ENCODE data around the gene ZNF609. TPM values are rescaled to one million over a fixed set of nuclear protein-coding genes. Genes with fewer than 3 reads are reported as not detected.

ZNF609 gene
- total RNA-seq, 1 experiment from 2014 or later, result 31.0 TPM

- H3K79me2 ChIP-seq (ENCODE audit: insufficient read depth, low read length), result peaks cover 59% of the 10 kb centered on the region
These were observed 106.5 kb downstream of the ZNF609 start for GRCh38 chr15:64566629-64567427.

DNA sequence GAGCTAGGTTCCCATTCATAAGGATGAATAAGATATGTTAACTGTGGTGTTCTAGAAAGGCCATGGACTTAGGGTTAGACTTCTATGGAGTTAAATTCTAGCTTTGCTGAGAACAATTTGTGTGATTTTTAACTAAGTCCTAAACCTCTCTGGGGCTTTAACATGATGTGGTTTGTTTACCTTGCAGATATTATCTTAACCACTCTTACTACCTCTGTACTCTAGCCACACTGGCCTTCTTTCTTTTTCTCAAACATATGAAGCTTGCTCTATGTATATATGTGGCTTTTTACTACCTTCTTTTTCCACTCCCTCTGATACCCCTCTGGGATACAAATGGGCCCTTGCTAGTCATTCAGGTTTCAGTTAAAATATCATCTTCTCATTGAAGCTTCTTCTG, 108.4 kb downstream of the ZNF609 start:
- Histone ChIP-seq H4K20me1 (ENCODE audit: insufficient read depth) (no peaks in the 10 kb centered on the region; the same call in 1 of the 2 replicates), H3K27me3 (ENCODE audit: insufficient read depth, low read length) (no peaks in the 10 kb centered on the region), H3K4me3 (replicated peaks in 1 of 2; ENCODE audit: low read depth in 1 of 2, low read length in 2 of 2) (no peak overlapping the region), H3K9me3 (ENCODE audit: control insufficient read depth in 1 of 2, insufficient read depth in 1 of 2, low read depth in 1 of 2, low read length in 2 of 2) (no peaks in the 10 kb centered on the region), H3K27ac (ENCODE audit: low read depth, low read length) (no peak overlapping the region), H3K79me2 (ENCODE audit: insufficient read depth, low read length) (peaks cover 61% of the 10 kb centered on the region), H3K9me2 (ENCODE audit: insufficient read depth) (no peaks in the 10 kb centered on the region), H3K36me3 (ENCODE audit: control insufficient read depth in 1 of 2, insufficient read depth in 2 of 2, low read length in 2 of 2) (no peaks in the 10 kb centered on the region), H3K4me1 (ENCODE audit: control insufficient read depth in 1 of 2, insufficient read depth in 2 of 2, low read length in 2 of 2) (peaks cover 14 to 15% of the 10 kb centered on the region in 2 experiments), H3K9ac (ENCODE audit: low read length) (no peak overlapping the region), H3K4me2 (ENCODE audit: low read length) (no peak overlapping the region), H2AFZ (ENCODE audit: low read depth, low read length, poor library complexity, severe bottlenecking) (no peak overlapping the region)
- ATAC-seq (no peak), DNase-seq (ENCODE audit: low read depth, low spot score) (no peak)
- CTCF ChIA-PET, result no interaction called here
- TF ChIP-seq CBX3 (IDR thresholded peaks at IDR 0.05; ENCODE audit: low read depth), result no peak
- no peak for TF ChIP-seq POLR2AphosphoS5 (IDR thresholded peaks at IDR 0.05; ENCODE audit: low read depth, low read length)
- BruUV-seq (replicated peaks), result no TSS peak
- POLR2A ChIA-PET, result no interaction called here
- intact Hi-C loops (cut with micrococcal nuclease), result no loop called here
- RAD21 ChIA-PET (ENCODE audit: low non-redundant PET in 1 of 2, low total read pairs in 2 of 2, uncharacterized antibody in 2 of 2, unreplicated experiment in 2 of 2), result no interaction called here

More at GRCh38 chr15:64566629-64567427, 106.5 kb downstream of the ZNF609 start:
- Histone ChIP-seq H3K9me3 (ENCODE audit: control insufficient read depth in 1 of 2, insufficient read depth in 1 of 2, low read depth in 1 of 2, low read length in 2 of 2) (no peaks in the 10 kb centered on the region), H4K20me1 (ENCODE audit: insufficient read depth) (peaks cover 6% of the 10 kb centered on the region; the same call in 1 of the 2 replicates), H3K9me2 (ENCODE audit: insufficient read depth) (no peaks in the 10 kb centered on the region), H3K4me2 (ENCODE audit: low read length) (peak overlapping the region; percentile 13), H3K36me3 (ENCODE audit: control insufficient read depth in 1 of 2, insufficient read depth in 2 of 2, low read length in 2 of 2) (no peaks in the 10 kb centered on the region), H3K27ac (ENCODE audit: low read depth, low read length) (no peak overlapping the region), H3K9ac (ENCODE audit: low read length) (no peak overlapping the region), H3K4me3 (replicated peaks in 1 of 2; ENCODE audit: low read depth in 1 of 2, low read length in 2 of 2) (no peak overlapping the region), H3K4me1 (ENCODE audit: control insufficient read depth in 1 of 2, insufficient read depth in 2 of 2, low read length in 2 of 2) (peaks cover 14% of the 10 kb centered on the region in 2 experiments), H3K27me3 (ENCODE audit: insufficient read depth, low read length) (no peaks in the 10 kb centered on the region), H2AFZ (ENCODE audit: low read depth, low read length, poor library complexity, severe bottlenecking) (no peak overlapping the region)
- ChIA-PET RAD21 (ENCODE audit: low non-redundant PET in 1 of 2, low total read pairs in 2 of 2, uncharacterized antibody in 2 of 2, unreplicated experiment in 2 of 2) (no interaction called here), POLR2A (no interaction called here), CTCF (no interaction called here)
- intact Hi-C loops (cut with micrococcal nuclease), result no loop called here
- BruUV-seq (replicated peaks), result no TSS peak
- TF ChIP-seq SRF (IDR thresholded peaks at IDR 0.05; ENCODE audit: low read depth) (no peak), YY1 (IDR thresholded peaks at IDR 0.05; ENCODE audit: extremely low read depth, insufficient replicate concordance, low read depth, low read length) (no peak), SP1 (IDR thresholded peaks at IDR 0.05; ENCODE audit: low read depth) (no peak), EGR1 (IDR thresholded peaks at IDR 0.05; ENCODE audit: low read depth) (no peak), CEBPB (IDR thresholded peaks at IDR 0.05; ENCODE audit: low read depth) (no peak), ELF1 (IDR thresholded peaks at IDR 0.05; ENCODE audit: borderline replicate concordance, low read depth) (no peak), CBX3 (IDR thresholded peaks at IDR 0.05; ENCODE audit: low read depth) (no peak), POLR2A (IDR thresholded peaks at IDR 0.05; ENCODE audit: borderline replicate concordance, extremely low read depth, insufficient read depth, insufficient read length) (no peak), RAD21 (IDR thresholded peaks at IDR 0.05; ENCODE audit: low read depth) (no peak)
- TF ChIP-seq, protein P1, sequence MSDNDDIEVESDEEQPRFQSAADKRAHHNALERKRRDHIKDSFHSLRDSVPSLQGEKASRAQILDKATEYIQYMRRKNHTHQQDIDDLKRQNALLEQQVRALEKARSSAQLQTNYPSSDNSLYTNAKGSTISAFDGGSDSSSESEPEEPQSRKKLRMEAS (IDR thresholded peaks at IDR 0.05), result no peak
- DNase-seq (ENCODE audit: low read depth, low spot score) (no peak), ATAC-seq (peak; percentile 70)
